ENCODE results near the gene PDLIM7. TPM values are rescaled to one million over a fixed set of nuclear protein-coding genes. Genes with fewer than 3 reads are reported as not detected.

PDLIM7 gene
- total RNA-seq, 1 donor from 2014 or later: 187 TPM

DNA sequence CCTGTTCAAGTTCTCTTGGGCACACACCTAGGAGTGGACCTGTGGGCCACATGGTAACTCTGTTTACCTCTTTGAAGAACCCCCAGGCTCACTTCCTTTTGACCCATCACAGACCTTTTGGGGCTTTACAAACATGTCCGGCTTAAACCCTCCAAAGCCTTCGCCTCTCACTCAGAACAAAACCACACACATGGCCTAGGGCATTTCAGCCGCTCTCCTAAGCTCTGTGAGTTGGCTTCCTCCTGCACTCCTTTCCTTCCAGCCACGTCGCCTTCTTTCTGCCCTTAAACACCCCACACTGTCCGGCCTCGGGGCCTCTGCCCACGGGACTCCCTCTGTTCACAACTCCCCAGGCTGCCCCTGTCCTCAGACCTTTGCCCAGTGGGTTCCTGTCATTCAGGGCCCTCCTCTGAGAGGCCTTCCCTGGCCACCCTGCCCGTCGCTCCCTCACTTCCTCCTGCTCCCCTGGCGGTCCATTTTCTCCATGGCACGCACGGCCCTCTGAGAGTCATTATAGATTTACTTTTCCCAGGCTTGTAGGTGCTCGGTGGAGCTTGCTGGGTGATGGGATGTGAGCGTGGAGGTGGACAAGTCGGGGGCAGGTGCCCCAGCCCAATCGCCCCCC lies 10.3 kb upstream of the PDLIM7 start:
- Mint-ChIP-seq H3K4me1 (ENCODE audit: unreplicated experiment) (no peaks in the 10 kb centered on the region), H3K4me3 (no peak overlapping the region), H3K9me3 (no peaks in the 10 kb centered on the region), H3K36me3 (peaks cover 4% of the 10 kb centered on the region), H3K27ac (peak overlapping the region; percentile 86), H3K27me3 (no peaks in the 10 kb centered on the region)
- TF ChIP-seq, protein P1, sequence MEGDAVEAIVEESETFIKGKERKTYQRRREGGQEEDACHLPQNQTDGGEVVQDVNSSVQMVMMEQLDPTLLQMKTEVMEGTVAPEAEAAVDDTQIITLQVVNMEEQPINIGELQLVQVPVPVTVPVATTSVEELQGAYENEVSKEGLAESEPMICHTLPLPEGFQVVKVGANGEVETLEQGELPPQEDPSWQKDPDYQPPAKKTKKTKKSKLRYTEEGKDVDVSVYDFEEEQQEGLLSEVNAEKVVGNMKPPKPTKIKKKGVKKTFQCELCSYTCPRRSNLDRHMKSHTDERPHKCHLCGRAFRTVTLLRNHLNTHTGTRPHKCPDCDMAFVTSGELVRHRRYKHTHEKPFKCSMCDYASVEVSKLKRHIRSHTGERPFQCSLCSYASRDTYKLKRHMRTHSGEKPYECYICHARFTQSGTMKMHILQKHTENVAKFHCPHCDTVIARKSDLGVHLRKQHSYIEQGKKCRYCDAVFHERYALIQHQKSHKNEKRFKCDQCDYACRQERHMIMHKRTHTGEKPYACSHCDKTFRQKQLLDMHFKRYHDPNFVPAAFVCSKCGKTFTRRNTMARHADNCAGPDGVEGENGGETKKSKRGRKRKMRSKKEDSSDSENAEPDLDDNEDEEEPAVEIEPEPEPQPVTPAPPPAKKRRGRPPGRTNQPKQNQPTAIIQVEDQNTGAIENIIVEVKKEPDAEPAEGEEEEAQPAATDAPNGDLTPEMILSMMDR (conservative IDR thresholded peaks at IDR 0.05): no peak
- no peak for DNase-seq (ENCODE audit: extremely low spot score, unreplicated experiment)

DNA sequence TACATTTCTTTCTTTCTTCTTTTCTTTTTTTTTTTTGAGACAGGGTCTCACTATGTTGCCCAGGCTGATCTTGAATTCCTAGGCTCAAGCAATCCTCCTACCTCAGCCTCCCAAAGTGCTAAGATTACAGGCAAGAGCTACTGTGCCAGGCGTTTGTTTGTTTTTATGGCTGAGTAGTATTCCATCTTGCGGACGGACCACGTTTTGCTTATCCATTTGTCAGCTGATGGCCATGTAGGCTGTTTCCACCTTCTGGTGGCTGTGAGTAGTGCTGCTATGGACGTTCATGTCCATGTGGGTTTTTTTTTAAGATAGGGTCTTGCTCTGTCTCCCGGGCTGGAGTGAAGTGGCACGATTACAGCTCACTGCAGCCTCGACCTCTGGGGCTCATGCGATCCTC lies 9.8 kb upstream of the PDLIM7 start:
- TF ChIP-seq, protein P1 (conservative IDR thresholded peaks at IDR 0.05): peak; percentile 57
- no peak for DNase-seq (ENCODE audit: extremely low spot score, unreplicated experiment)
- peaks cover 4% of the 10 kb centered on the region for H3K36me3 Mint-ChIP-seq
- no peaks in the 10 kb centered on the region for H3K9me3 Mint-ChIP-seq
- H3K4me3 Mint-ChIP-seq: no peak overlapping the region
- peaks cover 5% of the 10 kb centered on the region for H3K4me1 Mint-ChIP-seq (ENCODE audit: unreplicated experiment)
- no peaks in the 10 kb centered on the region for H3K27me3 Mint-ChIP-seq
- H3K27ac Mint-ChIP-seq: no peak overlapping the region

DNA sequence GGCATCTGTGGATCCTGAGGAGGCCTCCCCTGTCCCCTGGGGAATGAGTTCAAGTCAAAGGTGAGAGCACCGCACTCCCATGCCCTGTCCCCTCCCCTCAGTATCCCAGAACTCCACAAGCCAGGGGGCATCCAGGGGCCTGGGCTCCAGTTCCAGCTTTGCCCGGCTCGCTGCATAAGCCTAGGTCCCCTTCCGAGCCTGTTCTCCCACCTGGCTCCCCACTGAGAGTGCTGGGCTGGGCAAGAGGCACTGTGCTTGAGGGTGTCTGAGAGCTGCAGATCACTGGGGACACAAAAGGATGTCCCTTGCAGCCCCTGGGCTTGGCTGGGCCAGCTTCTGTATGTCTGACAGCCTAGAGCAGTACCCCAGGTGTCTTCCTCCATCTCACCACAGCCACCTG lies 7.7 kb upstream of the PDLIM7 start:
- H3K4me3 Mint-ChIP-seq: no peak overlapping the region
- peaks cover 4% of the 10 kb centered on the region for H3K36me3 Mint-ChIP-seq

DNA sequence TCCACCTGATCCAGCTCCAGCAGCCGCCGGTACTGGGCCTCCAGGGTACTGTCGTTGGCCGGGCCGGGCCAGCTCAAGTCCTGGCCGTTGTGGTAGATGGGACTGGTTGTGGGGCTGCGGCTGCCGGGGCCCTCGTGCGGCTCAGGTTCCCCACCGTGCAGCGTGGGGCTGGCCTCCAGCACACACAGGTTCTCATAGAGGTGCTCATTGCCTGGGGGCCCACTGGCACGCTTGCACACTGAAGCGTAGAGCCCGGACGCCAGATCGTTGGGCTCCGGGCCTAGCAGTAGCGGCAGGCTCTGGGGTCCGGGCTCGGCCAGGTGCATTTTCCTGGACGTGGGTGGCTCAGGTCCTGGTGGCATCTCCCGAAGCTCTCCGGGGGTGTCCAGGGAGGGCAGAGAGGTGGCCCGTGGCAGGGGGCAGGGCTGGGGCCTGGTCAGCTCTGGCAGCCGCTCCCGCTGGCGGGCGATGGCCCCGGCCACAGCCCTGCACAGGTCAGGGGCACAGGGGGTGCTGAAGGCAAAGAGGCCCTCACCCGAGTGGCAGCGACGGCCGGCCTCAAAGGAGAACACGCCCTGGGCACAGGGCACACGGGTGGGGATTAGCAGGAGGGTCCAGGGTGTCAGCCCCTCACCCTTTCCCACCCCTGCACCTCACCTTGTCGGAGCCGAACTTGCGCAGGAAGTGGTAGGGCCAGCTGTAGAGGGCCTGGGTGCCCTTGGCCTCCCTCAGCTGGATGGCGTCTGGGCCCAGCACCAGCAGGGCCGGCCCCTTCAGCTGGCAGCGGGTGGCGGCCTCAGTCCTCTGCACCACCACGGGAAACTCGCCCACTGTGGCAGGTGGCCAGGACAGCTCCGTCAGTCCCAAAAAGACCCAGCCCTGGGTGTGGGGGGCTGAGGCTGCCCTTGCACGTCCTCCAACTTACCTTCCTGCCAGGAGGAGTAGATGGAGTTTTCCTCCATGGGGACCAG lies 7.0 kb upstream of the PDLIM7 start:
- TF ChIP-seq, protein P1 (conservative IDR thresholded peaks at IDR 0.05): no peak
- Mint-ChIP-seq H3K27me3 (peaks cover 5% of the 10 kb centered on the region), H3K9me3 (no peaks in the 10 kb centered on the region), H3K27ac (no peak overlapping the region), H3K36me3 (peaks cover 4% of the 10 kb centered on the region), H3K4me1 (ENCODE audit: unreplicated experiment) (peaks cover 23% of the 10 kb centered on the region), H3K4me3 (no peak overlapping the region)
- no peak for DNase-seq (ENCODE audit: extremely low spot score, unreplicated experiment)

More for the DNA sequence above, 7.7 kb upstream of the PDLIM7 start:
- TF ChIP-seq, protein P1 (conservative IDR thresholded peaks at IDR 0.05): no peak
- Mint-ChIP-seq H3K27ac (no peak overlapping the region), H3K4me1 (ENCODE audit: unreplicated experiment) (peaks cover 16% of the 10 kb centered on the region), H3K27me3 (no peaks in the 10 kb centered on the region), H3K9me3 (no peaks in the 10 kb centered on the region)
- no peak for DNase-seq (ENCODE audit: extremely low spot score, unreplicated experiment)

DNA sequence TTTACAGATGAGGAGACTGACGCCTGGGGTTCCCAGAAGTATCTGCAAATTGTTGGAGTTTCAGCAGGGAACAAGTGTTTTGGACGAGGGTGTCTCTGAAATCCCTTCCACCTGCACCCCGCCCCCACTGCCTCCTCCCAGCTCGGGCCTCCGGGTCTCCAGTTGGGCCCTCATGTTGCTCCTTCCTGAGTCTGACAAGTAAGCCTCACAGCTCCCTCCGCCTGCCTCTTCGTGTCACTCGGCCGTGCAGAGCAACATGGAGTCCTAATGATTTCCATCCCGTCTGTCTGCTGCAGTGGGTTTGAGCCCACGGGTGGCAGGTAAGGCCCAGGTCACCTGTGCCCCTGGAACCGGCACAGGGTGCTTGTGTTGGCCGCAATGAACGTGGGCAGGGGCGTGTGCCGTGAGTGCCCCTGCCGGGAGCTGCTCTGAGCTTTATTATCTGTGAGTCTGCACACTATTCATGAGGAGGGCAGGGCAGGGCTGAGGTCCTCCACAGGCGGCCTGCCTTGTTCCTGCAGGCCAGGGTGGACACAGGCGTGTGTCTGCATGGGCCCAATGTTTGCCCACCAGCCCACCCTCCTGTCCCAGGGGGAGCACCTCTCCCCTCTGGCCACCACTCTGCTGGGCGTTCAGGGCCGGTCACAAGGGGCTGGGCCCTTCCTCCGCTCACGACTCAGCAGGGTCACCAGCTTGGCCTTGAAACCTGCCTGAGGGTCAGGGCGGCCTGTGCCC lies 6.1 kb upstream of the PDLIM7 start:
- peaks cover 10% of the 10 kb centered on the region for H3K27me3 Mint-ChIP-seq
- no peak overlapping the region for H3K4me3 Mint-ChIP-seq
- TF ChIP-seq, protein P1 (conservative IDR thresholded peaks at IDR 0.05): no peak
- H3K4me1 Mint-ChIP-seq (ENCODE audit: unreplicated experiment): peaks cover 28% of the 10 kb centered on the region
- H3K36me3 Mint-ChIP-seq: peaks cover 4% of the 10 kb centered on the region
- DNase-seq (ENCODE audit: extremely low spot score, unreplicated experiment): no peak
- no peak overlapping the region for H3K27ac Mint-ChIP-seq
- H3K9me3 Mint-ChIP-seq: no peaks in the 10 kb centered on the region
